Parathyroid adenoma (tissue), 2 donors: Measurements from ENCODE around the gene FOXI1.

Source experiments
- H2AFZ ChIP-seq: fragments of 300-600 bp; sonication (generic); one replicate; pipeline ENCODE4 v1.7.0; 2017; ENCODE audit warnings: antibody characterized with exemption, mild to moderate bottlenecking
- H3K27ac ChIP-seq: fragments of 300-600 bp; sonication (generic); one replicate; pipeline ENCODE4 v1.7.0; 2017
- H3K27me3 ChIP-seq: fragments of 300-600 bp; sonication (generic); one replicate; pipeline ENCODE4 v1.7.0; 2017; ENCODE audit warnings: low read length; ENCODE audit not compliant: control insufficient read depth, insufficient read depth
- H3K36me3 ChIP-seq: fragments of 300-600 bp; sonication (generic); one replicate; pipeline ENCODE4 v1.7.0; 2017; ENCODE audit warnings: low read length; ENCODE audit not compliant: control insufficient read depth, insufficient read depth
- H3K4me1 ChIP-seq: fragments of 300-600 bp; sonication (generic); one replicate; pipeline ENCODE4 v1.7.0; 2017; ENCODE audit warnings: control low read depth
- H3K4me2 ChIP-seq: fragments of 300-600 bp; sonication (generic); one replicate; pipeline ENCODE4 v1.7.0; 2017; ENCODE audit warnings: low read length
- H3K4me3 ChIP-seq: fragments of 300-600 bp; sonication (generic); one replicate; pipeline ENCODE4 v1.7.0; 2017; ENCODE audit warnings: low read depth, low read length
- H3K79me2 ChIP-seq: fragments of 300-600 bp; sonication (generic); one replicate; pipeline ENCODE4 v1.7.0; 2017; ENCODE audit warnings: control low read depth
- H3K9ac ChIP-seq: fragments of 300-600 bp; sonication (generic); one replicate; pipeline ENCODE4 v1.7.0; 2017; ENCODE audit warnings: mild to moderate bottlenecking
- H3K9me3 ChIP-seq: fragments of 300-600 bp; sonication (generic); one replicate; pipeline ENCODE4 v1.7.0; 2017; ENCODE audit warnings: low read length; ENCODE audit not compliant: control insufficient read depth
- TF ChIP-seq, protein P1 (sequence below): fragments of 300-600 bp; sonication (generic); IDR thresholded peaks from one replicate; pipeline ENCODE4 v1.7.0; 2017; ENCODE audit warnings: antibody characterized with exemption, mild to moderate bottlenecking
- donor health status: primary hyperparathyroidism.

The FOXI1 gene

DNA sequence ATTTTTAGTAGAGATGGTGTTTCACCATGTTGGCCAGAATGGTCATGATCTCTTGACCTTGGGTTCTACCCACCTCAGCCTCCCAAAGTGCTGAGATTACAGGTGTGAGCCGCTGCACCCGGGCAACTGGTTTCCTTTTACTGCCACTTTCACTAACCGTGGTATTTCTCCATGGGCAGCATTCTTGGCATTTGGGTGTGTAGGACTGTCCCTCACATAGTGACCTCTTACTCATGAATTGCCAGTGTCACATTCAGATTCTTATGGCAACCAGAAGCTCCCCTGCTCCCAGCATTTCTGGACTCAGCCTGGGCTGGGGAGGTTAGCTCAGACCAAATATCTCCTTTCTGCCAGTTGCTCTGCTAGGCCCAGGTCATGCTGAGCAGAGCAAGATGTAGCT lies 50.1 kb downstream of the FOXI1 start:
- Histone ChIP-seq H3K36me3 (no peaks in the 10 kb centered on the region), H3K4me3 (no peak overlapping the region), H3K9ac (no peak overlapping the region), H3K27me3 (no peaks in the 10 kb centered on the region), H3K4me2 (no peak overlapping the region), H3K79me2 (no peaks in the 10 kb centered on the region), H2AFZ (no peak overlapping the region), H3K4me1 (no peaks in the 10 kb centered on the region), H3K9me3 (no peaks in the 10 kb centered on the region), H3K27ac (no peak overlapping the region)
- TF ChIP-seq, protein P1, sequence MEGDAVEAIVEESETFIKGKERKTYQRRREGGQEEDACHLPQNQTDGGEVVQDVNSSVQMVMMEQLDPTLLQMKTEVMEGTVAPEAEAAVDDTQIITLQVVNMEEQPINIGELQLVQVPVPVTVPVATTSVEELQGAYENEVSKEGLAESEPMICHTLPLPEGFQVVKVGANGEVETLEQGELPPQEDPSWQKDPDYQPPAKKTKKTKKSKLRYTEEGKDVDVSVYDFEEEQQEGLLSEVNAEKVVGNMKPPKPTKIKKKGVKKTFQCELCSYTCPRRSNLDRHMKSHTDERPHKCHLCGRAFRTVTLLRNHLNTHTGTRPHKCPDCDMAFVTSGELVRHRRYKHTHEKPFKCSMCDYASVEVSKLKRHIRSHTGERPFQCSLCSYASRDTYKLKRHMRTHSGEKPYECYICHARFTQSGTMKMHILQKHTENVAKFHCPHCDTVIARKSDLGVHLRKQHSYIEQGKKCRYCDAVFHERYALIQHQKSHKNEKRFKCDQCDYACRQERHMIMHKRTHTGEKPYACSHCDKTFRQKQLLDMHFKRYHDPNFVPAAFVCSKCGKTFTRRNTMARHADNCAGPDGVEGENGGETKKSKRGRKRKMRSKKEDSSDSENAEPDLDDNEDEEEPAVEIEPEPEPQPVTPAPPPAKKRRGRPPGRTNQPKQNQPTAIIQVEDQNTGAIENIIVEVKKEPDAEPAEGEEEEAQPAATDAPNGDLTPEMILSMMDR, result no peak

DNA sequence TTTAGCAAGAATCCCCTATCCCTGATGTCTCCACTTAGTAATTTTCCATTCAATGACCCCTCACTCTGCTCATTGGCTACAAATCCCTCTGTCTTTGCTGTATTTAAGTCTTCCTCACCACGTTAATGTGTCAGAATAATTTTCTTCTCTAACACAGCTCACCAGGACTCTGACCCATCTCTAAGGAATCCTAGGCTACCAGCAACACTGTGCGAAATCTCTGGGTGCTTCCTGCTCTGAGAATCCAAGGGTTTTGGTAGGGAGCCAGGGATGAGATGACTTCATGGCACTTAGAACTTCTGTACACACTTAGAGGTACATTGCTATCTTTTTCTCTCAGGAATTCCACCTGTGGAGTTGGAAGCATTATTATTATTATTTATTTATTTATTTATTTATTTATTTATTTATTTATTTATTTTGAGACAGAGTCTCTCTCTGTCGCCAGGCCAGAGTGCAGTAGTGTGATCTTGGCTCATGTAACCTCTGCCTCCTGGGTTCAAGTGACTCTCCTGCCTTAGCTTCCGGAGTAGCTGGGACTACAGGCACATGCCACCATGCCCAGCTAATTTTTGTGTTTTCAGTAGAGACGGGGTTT lies 53.5 kb downstream of the FOXI1 start:
- Histone ChIP-seq H3K4me3 (no peak overlapping the region), H3K27ac (no peak overlapping the region), H3K4me1 (no peaks in the 10 kb centered on the region), H3K4me2 (no peak overlapping the region), H3K9me3 (no peaks in the 10 kb centered on the region), H3K27me3 (no peaks in the 10 kb centered on the region), H3K36me3 (no peaks in the 10 kb centered on the region), H3K9ac (no peak overlapping the region), H3K79me2 (no peaks in the 10 kb centered on the region), H2AFZ (no peak overlapping the region)
- TF ChIP-seq, protein P1, result no peak
